Measurements from ENCODE around the gene PDZD2.
A peak's percentile ranks its signal among the peaks of the same experiment; 100 is the strongest.

GRCh38 chr5:32057187-32058096 is 418.5 kb downstream of the PDZD2 start:
- TF ChIP-seq POLR2A (IDR thresholded peaks at IDR 0.05) (no peak), CTCF (IDR thresholded peaks at IDR 0.05) (peak in 4 of 6 experiments; percentile 15 to 40 (median 24))
